Peyer's patch (tissue), 4 donors: Measurements from ENCODE around the gene RNF145.

Source experiments
- CTCF ChIP-seq, 6 experiments: fragments of 450-650 bp in 4 of 6; fragments of 200-600 bp in 2 of 6; sonication (generic) in 1 of 6; IDR thresholded peaks; one replicate each; pipeline ENCODE4 v1.5.1; 2017 to 2019; ENCODE audit warnings: antibody characterized with exemption in 6 of 6, mild to moderate bottlenecking in 3 of 6, moderate library complexity in 1 of 6
- POLR2A ChIP-seq, 2 donors: fragments of 450-650 bp; IDR thresholded peaks; one replicate each; pipeline ENCODE4 v1.5.1; 2017; ENCODE audit warnings: antibody characterized with exemption in 2 of 2, mild to moderate bottlenecking in 2 of 2, moderate library complexity in 2 of 2

GRCh38 chr5:159147976-159148375 is 61.4 kb downstream of the RNF145 start:
- TF ChIP-seq CTCF (IDR thresholded peaks at IDR 0.05): no peak
- TF ChIP-seq POLR2A (IDR thresholded peaks at IDR 0.05): no peak
